GM19035 (cell line): Measurements from ENCODE around the gene RBM41.
"Not testable (repeated sequence)": the region's sequence is repeated elsewhere in the genome, so short reads cannot be mapped to it uniquely, and the experiment has no call there.

Experiments used
- ATAC-seq: cut with Tn5 transposase; IDR thresholded peaks from one replicate; pipeline ENCODE4 v1.9.1; 2021; ENCODE audit not compliant: unreplicated experiment

The RBM41 gene

DNA sequence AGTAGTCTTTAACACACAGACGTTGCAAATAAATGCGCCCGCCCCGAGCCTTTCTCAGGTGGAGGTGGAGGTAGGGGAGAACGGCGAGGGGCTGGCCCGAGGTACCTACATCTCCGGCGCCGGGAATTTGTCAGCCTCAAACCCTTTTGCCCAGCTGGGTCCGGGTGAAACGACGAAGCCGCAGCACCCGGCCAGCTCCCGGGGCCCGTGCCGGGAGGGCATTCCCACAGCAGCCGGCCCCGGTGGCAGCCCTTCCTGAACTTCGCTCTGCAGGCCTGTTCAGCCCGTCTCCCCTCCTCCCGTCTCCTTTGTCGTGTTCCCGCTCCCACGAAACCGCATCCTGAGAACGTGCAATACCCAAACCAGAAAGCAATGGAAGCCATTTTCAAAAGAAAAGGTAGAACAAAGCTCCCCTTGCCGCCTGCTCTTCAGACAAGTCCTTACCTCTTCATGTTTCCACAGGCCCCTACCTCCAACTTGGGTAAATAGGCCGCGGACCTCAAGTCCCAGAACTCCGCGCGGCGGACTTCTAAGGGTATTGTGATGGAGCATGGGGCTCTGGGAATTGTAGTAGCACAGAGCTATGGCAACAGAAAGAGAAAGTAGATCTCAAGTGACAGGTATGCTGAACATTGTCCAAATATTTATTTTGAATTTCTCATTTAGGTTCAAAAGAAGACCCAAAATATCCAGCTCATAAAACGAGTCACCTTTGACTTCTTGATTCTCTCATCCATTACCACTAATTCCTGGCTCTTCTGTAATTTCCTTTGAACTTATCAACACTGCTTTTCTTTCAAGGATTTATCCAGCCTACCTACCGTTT, at the start of gene RBM41:
RBM41 (minus strand) TSS at position 501 of the 826 bp plus-strand sequence; CDS start at position 452, 49 bp downstream.
- peak; percentile 99 for ATAC-seq

DNA sequence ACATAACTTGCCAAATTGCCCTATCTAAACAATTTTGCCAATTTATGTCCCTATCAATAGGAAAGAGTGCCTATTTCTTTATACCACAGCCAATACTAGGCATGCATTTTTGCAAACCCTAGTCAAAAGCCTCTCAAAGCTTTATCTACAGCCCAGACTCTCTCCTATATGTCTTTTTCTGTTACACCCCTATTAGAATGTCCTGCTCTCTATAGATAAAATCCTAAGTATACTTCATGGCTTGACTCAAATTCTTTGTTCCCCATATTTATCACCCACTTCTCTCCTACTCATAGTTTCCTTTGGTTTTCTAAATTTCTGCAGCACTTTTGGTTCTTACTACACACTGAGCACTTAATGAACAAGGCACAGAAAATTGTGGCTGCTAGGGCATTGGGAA, 49.6 kb upstream of the RBM41 start:
- no peak for ATAC-seq

DNA sequence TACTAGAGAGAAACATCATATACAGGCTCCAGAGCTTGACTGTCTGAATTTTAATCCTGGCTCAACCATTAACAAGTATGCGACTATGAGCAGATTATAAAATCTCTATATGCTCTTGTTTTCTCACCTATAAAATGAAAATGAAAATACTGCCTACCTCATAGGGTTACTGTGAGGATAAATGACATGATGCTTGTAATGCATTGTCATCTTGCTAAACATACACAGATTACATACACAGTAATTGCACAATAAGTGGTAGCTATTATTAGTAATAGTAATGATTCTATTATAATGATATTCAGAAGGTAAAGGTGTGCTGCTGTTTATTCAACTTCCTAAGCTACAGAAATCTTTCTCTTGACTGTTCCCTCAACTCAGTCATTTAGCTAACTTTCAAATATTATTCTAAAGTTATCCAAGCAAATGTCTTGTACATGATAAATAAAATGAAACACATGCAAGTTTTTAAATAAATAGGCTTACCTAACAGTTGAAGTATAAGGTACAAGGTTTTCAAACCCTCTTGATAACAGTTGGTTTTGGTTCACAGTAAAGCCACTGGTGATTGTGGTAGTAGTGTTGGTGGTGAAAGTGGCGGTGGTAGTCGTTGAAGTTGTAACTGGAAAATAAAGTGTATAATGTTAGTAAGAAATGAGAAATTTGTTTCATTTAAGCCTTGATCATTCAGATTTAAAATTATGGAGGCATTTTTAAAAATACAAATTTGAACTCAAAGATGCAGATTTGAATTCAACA, 48.7 kb upstream of the RBM41 start:
- no peak for ATAC-seq

DNA sequence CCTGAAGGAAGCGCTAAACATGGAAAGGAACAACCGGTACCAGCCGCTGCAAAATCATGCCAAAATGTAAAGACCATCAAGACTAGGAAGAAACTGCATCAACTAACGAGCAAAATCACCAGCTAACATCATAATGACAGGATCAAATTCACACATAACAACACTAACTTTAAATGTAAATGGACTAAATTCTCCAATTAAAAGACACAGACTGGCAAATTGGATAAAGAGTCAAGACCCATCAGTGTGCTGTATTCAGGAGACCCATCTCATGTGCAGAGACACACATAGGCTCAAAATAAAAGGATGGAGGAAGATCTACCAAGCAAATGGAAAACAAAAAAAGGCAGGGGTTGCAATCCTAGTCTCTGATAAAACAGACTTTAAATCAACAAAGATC, 39.0 kb upstream of the RBM41 start:
- not testable (repeated sequence) for ATAC-seq

DNA sequence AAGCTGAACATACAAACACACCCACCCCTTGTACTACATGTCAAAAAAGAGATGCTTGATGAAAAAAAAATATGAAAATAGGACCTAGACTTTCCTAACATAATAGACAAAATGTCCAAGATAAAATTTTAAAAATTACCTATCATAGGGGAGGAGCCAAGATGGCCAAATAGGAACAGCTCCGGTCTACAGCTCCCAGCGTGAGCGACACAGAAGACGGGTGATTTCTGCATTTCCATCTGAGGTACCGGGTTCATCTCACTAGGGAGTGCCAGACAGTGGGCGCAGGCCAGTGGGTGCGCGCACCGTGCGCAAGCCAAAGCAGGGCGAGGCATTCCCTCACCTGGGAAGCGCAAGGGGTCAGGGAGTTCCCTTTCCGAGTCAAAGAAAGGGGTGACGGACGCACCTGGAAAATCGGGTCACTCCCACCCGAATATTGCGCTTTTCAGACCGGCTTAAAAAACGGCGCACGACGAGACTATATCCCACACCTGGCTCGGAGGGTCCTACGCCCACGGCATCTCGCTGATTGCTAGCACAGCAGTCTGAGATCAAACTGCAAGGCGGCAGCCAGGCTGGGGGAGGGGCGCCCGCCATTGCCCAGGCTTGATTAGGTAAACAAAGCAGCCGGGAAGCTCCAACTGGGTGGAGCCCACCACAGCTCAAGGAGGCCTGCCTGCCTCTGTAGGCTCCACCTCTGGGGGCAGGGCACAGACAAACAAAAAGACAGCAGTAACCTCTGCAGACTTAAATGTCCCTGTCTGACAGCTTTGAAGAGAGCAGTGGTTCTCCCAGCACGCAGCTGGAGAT, 37.2 kb upstream of the RBM41 start:
- ATAC-seq = not testable (repeated sequence)

DNA sequence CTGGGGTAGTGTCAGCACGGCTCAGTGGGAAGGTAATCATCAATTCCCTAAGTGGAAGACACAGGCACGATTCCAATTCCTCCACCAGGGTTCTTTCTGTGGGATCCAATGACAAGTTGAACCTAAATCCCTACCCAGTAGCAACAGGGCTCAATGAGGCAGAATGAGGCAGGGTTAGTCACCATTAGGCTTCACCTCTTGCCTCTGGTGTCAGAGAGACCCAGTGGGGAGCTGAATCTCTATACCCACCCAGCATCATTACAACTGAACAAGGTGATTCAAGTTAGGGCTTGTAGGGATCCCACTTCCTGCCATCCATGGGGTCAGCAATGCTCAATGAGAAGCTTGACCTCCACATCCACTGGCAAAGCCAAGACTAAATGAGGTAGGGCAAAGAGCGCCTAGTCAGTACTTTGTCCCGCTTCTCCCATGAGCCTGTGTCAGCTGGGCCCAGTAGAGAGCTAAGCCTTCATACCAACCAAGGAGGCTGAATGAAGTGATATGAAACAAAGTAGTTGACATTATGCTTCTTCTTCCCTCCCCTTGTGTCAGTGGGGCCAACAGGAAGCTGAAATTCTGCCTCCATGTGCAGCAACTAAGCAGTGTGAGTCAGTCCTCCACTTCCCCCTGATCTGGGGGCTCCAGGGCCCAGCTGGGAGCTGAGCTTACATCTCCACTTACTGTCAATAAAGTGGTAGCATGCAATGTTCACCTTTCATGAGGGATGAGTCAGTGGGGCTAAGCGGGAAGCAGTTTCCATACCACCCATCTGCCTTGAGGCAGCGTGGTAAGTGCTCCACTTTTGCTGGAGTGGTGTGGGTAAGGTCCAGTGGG, 36.4 kb upstream of the RBM41 start:
- no peak for ATAC-seq

DNA sequence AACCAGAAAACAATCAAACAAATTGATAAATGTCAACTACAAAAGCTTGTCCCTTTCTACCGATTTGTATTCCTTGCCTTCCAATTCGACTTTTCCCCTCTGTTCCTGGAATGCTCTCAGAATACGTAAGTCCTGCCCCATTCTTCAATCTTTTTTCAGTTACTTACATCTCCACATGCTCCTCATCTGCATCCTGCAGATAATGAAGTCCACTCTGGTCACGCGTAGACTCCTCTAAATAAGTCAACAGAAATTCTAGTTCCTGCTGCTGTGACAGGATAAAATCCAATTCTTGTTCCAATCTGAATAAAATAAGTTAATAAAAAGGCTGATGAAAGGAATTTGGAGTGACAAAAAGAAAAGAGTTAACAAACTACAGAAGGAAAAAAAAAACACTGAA, 34.4 kb upstream of the RBM41 start:
- ATAC-seq = no peak

DNA sequence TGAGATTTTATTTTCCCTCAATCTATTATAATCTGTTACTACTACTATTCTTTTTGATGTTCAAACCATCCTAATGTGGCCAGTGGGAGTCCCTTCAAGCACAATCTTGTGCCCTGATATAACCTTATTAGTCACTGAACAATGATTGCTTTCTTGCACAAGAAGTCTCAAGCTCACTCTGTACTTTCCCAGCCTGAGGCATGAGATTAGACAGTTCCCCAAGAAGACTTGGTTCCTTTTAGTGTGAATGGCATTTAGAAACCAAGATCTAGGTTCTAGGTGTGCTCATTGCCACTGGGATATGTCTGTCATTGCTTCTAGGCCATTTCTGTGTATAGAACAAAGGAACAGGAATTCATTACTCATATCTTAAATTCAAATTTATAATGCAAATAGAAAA, 28.0 kb upstream of the RBM41 start:
- ATAC-seq = no peak

DNA sequence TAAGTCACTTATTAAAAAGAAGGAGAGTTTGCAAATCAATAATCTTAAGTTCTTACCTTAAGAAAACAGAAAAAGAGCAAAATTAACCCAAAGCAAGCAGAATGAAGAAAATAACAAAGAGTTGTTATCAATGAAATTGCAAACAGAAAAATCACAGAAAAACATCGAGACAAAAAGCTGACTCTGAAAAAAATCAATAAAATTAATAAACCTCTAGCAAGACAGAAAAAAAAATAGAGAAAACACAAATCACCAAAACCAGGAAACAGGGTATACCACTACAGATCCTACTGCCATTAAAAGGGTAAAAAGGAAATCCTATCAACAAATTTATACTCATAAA, 17.3 kb upstream of the RBM41 start:
- ATAC-seq = no peak

DNA sequence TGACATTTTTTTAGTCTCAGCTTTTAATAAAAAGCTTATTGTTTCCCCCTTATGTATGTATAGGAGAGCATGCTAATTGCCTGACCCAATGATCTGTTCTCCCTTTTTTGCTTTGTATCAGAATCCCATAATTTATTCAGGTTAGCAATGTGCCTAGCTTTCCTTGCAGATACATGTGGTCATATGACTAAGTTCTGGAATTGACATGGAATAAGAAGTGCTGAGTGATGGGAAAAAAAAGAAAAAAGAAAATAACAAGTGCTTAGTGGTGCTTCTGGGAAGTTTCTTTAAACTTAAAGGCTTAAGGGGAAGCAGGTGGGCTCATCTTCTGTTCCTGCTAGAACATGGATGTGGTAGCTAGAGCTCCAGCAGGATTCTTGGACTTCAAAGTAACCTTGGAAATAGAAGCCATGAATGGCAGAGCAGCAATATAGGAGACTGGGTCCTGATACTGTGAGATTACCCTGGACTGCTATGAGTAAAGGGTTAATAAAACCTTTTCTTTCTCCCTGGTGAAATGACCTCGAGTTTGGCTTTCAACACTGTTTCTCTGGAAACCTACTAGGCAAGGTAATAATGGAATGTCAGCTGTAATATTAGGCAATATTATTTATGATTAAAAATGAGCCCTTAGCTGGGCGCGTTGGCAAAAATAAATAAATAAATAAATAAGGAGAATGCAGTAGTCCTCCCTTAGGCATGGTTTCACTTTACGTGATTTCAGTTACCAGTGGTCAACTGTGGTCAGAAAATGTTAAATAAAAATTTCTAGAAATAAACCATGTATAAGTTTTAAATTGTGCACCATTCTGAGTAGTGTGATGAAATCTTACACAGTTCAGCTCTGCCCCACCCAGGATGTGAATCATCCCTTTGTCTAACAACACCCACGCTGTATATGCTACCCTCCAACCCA, 16.7 kb upstream of the RBM41 start:
- no peak for ATAC-seq

DNA sequence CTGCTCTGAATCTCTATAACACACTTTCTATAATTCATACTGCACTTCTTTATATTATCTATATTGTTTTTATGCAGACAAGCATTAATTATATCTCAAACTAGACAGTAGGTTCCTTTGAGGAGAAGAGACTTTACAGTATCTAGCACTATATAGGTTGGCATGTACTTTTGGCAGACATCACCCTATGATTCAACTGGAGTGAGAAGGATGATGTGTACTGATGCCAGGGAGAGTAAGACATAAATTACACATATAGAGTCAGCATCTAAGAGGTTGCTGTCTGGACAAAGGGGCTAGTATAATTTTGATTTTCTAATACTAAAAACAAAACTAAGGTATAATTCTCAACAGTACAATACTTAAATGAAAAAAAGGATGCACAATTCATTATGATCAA, 5.1 kb upstream of the RBM41 start:
- no peak for ATAC-seq

DNA sequence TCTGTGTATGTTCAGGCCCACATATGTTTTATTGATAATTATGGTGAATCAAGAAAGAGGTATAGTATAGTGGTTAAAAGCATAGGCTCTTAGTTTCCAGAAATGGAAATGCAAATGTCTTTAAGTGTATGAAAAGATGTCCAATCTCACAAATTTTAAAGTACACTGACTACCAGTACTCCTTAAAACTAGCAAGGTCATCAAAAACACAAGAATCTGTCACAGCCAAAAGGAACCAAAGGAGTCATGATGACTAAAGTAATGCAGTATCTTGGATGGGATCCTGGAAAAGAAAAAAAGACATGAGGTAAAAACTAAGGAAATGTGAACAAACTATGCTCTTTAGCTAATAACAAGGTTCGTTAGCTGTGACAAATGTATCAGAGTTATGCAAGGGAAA, 661 bp upstream of the RBM41 start:
- ATAC-seq = no peak

DNA sequence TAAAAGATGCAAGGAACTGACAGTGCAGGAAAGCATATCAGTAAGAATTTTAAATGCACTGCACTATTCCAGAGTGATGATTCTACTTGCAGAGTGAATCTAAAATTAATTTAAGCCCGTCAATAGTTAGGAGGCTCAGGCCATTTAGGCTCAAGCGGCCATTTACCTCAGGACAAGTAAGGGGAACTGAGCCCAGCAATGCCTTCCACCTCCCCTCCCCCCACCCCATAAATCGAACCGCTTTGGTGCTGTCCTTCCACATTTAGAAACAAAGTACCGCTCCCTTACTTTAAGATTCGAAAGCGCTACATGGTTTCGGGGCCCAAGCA, 665 bp downstream of the RBM41 start:
- ATAC-seq = no peak

DNA sequence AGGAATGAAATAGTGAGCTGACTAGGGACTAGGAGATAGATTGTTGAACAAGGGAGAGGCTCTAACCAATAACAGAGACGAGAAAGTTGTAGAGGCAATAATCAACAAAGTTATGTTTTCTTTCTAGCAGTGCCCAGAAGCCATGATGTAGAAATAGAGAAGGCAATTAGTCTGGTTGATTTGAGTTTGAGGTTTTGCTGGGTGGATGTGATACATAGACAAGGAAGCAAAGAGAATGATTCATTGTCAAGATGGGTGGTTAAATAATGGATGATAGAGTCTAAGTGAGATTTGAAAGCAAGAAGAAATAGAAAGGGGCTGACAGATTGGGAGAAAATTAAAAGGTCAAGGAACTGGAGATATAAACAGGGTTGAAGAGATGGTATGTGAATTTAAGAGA, 11.2 kb downstream of the RBM41 start:
- no peak for ATAC-seq

DNA sequence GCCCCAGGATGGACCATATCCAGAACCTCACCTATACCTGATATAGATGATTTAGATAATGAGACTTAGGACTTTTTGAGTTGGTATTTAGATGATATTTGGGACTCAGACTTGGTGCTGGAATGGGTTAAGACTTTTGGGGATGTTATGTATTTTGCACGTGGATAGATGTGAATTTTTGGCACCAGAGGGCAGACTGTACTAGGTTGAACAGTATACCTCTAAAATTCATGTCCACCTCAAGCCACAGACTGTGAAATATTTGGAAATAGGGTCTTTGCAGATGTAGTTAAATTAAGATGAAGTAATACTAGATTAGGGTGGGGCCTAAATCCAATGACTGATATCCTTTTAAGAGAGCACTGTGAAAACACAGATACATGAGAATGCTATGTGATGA, 15.6 kb downstream of the RBM41 start:
- ATAC-seq = no peak

DNA sequence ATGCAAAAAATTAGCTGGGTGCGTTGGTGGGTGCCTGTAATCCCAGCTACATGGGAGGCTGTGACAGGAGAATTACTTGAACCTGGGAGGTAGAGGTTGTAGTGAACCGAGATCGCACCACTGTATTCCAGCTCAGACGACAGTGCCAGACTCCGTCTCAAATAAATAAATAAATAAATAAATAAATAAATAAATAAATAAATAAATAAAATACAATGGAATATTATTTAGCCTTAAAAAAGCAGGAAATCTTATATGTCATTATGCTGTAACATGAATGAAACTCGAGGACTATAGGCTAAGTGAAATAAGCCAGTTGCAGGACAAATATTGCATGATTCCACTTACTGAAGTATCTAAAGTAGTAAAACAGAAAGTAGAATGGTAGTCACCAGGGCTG, 42.5 kb downstream of the RBM41 start:
- ATAC-seq = no peak

DNA sequence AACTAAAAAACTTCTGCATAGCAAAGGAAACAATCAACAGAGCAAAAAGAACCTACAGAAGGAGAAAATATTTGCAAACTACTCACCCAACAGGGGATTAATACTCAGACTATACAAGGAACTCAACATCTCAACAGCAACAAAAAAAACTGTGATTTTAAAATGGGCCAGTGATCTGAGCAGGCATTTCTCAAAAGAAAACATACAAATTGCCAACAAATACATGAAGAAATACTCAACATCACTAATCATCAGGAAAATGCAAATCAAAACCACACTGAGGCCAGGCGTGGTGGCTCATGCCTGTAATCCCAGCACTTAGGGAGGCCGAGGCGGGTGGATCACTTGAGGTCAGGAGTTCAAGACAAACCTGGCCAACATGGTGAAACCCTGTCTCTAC, 60.9 kb downstream of the RBM41 start:
- not testable (repeated sequence) for ATAC-seq

DNA sequence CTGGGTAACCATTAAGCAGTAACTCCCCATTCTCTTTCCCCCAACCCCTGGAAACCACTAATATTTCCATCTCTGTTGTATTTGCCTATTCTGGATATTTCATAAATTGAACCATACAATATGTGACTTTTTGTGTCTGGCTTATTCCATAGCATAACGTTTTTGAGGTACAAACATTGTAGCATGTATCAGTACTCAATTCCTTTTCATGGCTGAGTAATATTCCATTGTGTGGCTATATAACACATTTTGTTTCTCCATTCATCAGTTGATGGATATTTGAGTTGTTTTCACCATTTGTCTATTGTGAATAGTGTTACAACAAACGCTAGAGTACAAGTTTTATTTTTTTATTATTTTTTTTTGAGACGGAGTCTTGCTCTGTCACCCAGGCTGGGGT, 63.6 kb downstream of the RBM41 start:
- no peak for ATAC-seq

DNA sequence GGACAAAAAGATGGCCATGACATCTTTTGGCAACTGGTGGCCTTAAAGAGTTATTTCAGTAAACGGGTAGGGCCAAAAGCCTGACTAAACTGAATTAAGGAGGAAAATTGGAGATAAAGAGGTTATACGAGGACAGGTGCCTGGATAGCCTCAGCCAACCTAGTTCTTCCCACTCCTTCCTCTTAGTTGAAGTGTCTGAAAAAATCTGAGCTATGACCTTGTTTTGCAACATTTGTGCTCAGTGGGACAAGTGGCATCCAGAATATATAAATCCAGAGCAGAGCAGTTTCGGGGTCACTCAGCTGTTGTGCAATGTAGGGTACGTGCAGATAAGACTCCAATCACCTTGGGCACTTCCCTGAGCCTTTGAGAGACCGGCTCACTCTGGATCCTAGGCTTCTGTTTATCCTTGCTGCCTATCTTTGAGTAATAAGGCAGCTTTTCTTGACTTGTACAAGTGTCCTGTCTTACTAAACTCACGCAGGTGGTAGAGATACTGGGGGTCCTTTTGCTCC, 68.4 kb downstream of the RBM41 start:
- no peak for ATAC-seq

DNA sequence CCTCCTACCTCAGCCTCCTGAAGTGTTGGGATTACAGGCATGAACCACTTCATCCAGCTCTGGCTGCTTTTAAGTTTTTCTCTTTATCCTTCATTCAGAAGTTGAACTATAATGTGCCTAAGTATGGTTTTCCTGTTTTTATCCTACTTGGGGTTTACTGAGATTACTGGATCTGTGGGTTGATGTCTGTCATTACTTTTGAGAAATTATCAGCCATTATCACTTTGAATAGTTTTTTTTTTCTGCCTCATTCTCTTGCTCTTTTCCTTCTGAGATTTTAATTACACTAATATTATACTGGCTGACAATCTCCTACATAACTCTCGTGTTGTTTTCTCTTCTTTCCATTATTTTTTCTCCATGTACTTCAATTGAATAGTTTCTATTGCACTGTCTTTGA, 71.0 kb downstream of the RBM41 start:
- ATAC-seq = no peak
